GM23338 (cell line): ENCODE measurements around the gene EPHA3. TPM values are rescaled to one million over a fixed set of nuclear protein-coding genes. Genes with fewer than 3 reads are reported as not detected.

Experiments
- ATAC-seq: fragments of 200-7000 bp; cut with Tn5 transposase; 3 replicates; pipeline ENCODE4 v1.9.1; 2020
- DNase-seq: peaks from one replicate; pipeline ENCODE4 v3.0.0-alpha.2; 2015; ENCODE audit warnings: low spot score
- H2AFZ ChIP-seq: fragments of 200-600 bp; sonication (generic); 2 replicates; pipeline ENCODE4 v1.8.0; 2016; ENCODE audit warnings: antibody characterized with exemption, mild to moderate bottlenecking, moderate library complexity
- H3F3A ChIP-seq: fragments of 200-600 bp; sonication (generic); replicated peaks from 2 replicates; pipeline ENCODE4 v1.8.0; 2017; ENCODE audit warnings: antibody characterized with exemption, mixed run types, low read depth
- H3K27ac ChIP-seq: fragments of 200-600 bp; sonication (generic); 2 replicates; pipeline ENCODE4 v1.6.1; 2016; ENCODE audit warnings: low read depth
- H3K27me3 ChIP-seq: fragments of 200-600 bp; sonication (generic); 2 replicates; pipeline ENCODE4 v1.8.0; 2016; ENCODE audit warnings: mild to moderate bottlenecking, mixed run types, moderate library complexity; ENCODE audit not compliant: insufficient read depth
- H3K36me3 ChIP-seq: fragments of 200-600 bp; sonication (generic); 2 replicates; pipeline ENCODE4 v1.8.0; 2016; ENCODE audit warnings: mild to moderate bottlenecking; ENCODE audit not compliant: insufficient read depth
- H3K4me1 ChIP-seq: fragments of 200-600 bp; sonication (generic); 2 replicates; pipeline ENCODE4 v1.8.0; 2016; ENCODE audit warnings: mild to moderate bottlenecking, moderate library complexity; ENCODE audit not compliant: insufficient read depth
- H3K4me2 ChIP-seq: fragments of 200-600 bp; sonication (generic); 2 replicates; pipeline ENCODE4 v1.7.1; 2017; ENCODE audit warnings: mixed run types
- H3K4me3 ChIP-seq: fragments of 200-600 bp; sonication (generic); 2 replicates; pipeline ENCODE4 v1.6.1; 2016; ENCODE audit warnings: mixed run types
- H3K79me2 ChIP-seq: fragments of 200-600 bp; sonication (generic); replicated peaks from 2 replicates; pipeline ENCODE4 v1.8.0; 2017; ENCODE audit warnings: mild to moderate bottlenecking; ENCODE audit not compliant: insufficient read depth
- H3K9me2 ChIP-seq: fragments of 200-600 bp; sonication (generic); 2 replicates; pipeline ENCODE4 v1.8.0; 2017; ENCODE audit not compliant: insufficient read depth
- H4K20me1 ChIP-seq: fragments of 200-600 bp; sonication (generic); replicated peaks from 2 replicates; pipeline ENCODE4 v1.8.0; 2017; ENCODE audit warnings: mild to moderate bottlenecking; ENCODE audit not compliant: insufficient read depth
- H3K27ac Mint-ChIP-seq: 2 replicates; pipeline ENCODE4 v1.8.0; 2020; ENCODE audit warnings: inconsistent platforms, mild to moderate bottlenecking, moderate library complexity, mixed read lengths
- H3K27me3 Mint-ChIP-seq: 3 replicates; pipeline ENCODE4 v1.8.0; 2022; ENCODE audit warnings: low read depth, mild to moderate bottlenecking, moderate library complexity, mixed read lengths, inconsistent platforms; ENCODE audit not compliant: insufficient read depth, poor library complexity
- H3K36me3 Mint-ChIP-seq: 3 replicates; pipeline ENCODE4 v1.8.0; 2021; ENCODE audit warnings: low read depth, mild to moderate bottlenecking, inconsistent platforms, moderate library complexity, mixed read lengths
- H3K4me1 Mint-ChIP-seq: 3 replicates; pipeline ENCODE4 v1.8.0; 2020; ENCODE audit warnings: mild to moderate bottlenecking, inconsistent platforms, mixed read lengths
- H3K4me3 Mint-ChIP-seq: 3 replicates; pipeline ENCODE4 v1.8.0; 2021; ENCODE audit warnings: moderate library complexity, mild to moderate bottlenecking, inconsistent platforms, mixed read lengths
- H3K9me3 Mint-ChIP-seq: 3 replicates; pipeline ENCODE4 v1.8.0; 2020; ENCODE audit warnings: moderate library complexity, mild to moderate bottlenecking, inconsistent platforms, mixed read lengths
- CREB1 ChIP-seq: fragments of 250-450 bp; sonication (Bioruptor Pico); IDR thresholded peaks from 2 replicates; pipeline ENCODE4 v1.5.0; 2020; ENCODE audit warnings: low read depth, mild to moderate bottlenecking, moderate library complexity
- JUNB ChIP-seq: IDR thresholded peaks from one replicate; pipeline ENCODE4 v1.6.1; 2016; ENCODE audit warnings: antibody characterized with exemption; ENCODE audit not compliant: unreplicated experiment
- NANOG ChIP-seq: IDR thresholded peaks from 2 replicates; pipeline ENCODE4 v1.6.1; 2016; ENCODE audit warnings: antibody characterized with exemption, borderline replicate concordance
- ZNF114 ChIP-seq: fragments of 250-450 bp; sonication (Bioruptor Pico); IDR thresholded peaks from 2 replicates; pipeline ENCODE4 v1.5.0; 2020; ENCODE audit warnings: mild to moderate bottlenecking, moderate library complexity
- polyA plus RNA-seq: library from polyadenylated mRNA; unstranded; fragments of >200 nt; fragmentation: Nextera tagmentation; extraction: Ambion mirVana; gene quantifications from 2 replicates; pipeline ENCODE4 v1.2.1, GENCODE V29; 2016
- total RNA-seq: library from RNA; depleted of rRNA; stranded (reverse); fragments of >200 nt; shearing (Covaris generic); gene quantifications from 2 replicates; pipeline ENCODE4 v1.2.3, GENCODE V29; 2014
- TF ChIP-seq, protein P1 (sequence below), 2 experiments: fragments of 200-600 bp in 1 of 2; sonication (generic) in 1 of 2; conservative IDR thresholded peaks; 2 replicates each; pipeline versions ENCODE4 v1.5.1 to v1.6.1; 2016 to 2017; ENCODE audit warnings: antibody characterized with exemption in 2 of 2, low read depth in 2 of 2, mild to moderate bottlenecking in 2 of 2, moderate library complexity in 1 of 2
- TF ChIP-seq, protein P2 (sequence below): IDR thresholded peaks from 2 replicates; pipeline ENCODE4 v1.6.1; 2016; ENCODE audit warnings: antibody characterized with exemption
- TF ChIP-seq, protein P3 (sequence below): fragments of 250-450 bp; sonication (Bioruptor Pico); IDR thresholded peaks from 2 replicates; pipeline ENCODE4 v1.5.0; 2020; ENCODE audit warnings: mild to moderate bottlenecking, moderate library complexity

EPHA3 gene
- total and polyA plus RNA-seq, 2 experiments from 2014 or later: 0.05 to 0.21 TPM

DNA sequence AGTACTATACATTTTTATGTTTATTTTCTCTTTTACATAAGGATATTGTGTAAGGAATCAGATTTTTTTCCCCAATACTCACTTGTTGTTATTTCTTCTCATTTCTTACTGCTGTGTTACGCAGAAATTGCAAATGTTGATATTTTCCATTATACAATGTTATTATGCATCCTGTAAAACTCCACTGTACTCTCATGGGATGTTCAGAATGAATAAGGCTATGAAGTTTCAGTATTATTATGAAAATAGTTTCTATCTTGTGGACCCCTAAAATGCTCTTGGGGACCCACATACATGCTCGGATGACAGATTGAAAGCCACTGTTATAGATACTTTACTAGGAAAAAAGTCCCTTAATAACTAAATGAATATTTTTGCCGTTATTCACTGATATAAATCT lies 329.4 kb downstream of the EPHA3 start:
- no peaks in the 10 kb centered on the region for H3K36me3 Mint-ChIP-seq
- Histone ChIP-seq H3K4me1 (no peaks in the 10 kb centered on the region), H3K79me2 (no peaks in the 10 kb centered on the region), H3K4me2 (no peak overlapping the region), H3K4me3 (no peak overlapping the region), H3F3A (no peaks in the 10 kb centered on the region), H4K20me1 (no peaks in the 10 kb centered on the region), H3K36me3 (no peaks in the 10 kb centered on the region), H3K27ac (no peak overlapping the region), H3K27me3 (no peaks in the 10 kb centered on the region), H2AFZ (no peak overlapping the region), H3K9me2 (no peaks in the 10 kb centered on the region)
- H3K27me3 Mint-ChIP-seq: no peaks in the 10 kb centered on the region
- ATAC-seq: no peak
- H3K4me3 Mint-ChIP-seq: no peak overlapping the region
- H3K27ac Mint-ChIP-seq: no peak overlapping the region
- TF ChIP-seq, protein P1, sequence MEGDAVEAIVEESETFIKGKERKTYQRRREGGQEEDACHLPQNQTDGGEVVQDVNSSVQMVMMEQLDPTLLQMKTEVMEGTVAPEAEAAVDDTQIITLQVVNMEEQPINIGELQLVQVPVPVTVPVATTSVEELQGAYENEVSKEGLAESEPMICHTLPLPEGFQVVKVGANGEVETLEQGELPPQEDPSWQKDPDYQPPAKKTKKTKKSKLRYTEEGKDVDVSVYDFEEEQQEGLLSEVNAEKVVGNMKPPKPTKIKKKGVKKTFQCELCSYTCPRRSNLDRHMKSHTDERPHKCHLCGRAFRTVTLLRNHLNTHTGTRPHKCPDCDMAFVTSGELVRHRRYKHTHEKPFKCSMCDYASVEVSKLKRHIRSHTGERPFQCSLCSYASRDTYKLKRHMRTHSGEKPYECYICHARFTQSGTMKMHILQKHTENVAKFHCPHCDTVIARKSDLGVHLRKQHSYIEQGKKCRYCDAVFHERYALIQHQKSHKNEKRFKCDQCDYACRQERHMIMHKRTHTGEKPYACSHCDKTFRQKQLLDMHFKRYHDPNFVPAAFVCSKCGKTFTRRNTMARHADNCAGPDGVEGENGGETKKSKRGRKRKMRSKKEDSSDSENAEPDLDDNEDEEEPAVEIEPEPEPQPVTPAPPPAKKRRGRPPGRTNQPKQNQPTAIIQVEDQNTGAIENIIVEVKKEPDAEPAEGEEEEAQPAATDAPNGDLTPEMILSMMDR (conservative IDR thresholded peaks at IDR 0.05; ENCODE audit: low read depth in 2 of 2): no peak
- TF ChIP-seq CREB1 (CRISPR knock-in tag) (no peak), ZNF114 (CRISPR knock-in tag) (no peak), JUNB (no peak), NANOG (no peak)
- TF ChIP-seq, protein P2, sequence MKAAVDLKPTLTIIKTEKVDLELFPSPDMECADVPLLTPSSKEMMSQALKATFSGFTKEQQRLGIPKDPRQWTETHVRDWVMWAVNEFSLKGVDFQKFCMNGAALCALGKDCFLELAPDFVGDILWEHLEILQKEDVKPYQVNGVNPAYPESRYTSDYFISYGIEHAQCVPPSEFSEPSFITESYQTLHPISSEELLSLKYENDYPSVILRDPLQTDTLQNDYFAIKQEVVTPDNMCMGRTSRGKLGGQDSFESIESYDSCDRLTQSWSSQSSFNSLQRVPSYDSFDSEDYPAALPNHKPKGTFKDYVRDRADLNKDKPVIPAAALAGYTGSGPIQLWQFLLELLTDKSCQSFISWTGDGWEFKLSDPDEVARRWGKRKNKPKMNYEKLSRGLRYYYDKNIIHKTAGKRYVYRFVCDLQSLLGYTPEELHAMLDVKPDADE: no peak
- TF ChIP-seq, protein P3, sequence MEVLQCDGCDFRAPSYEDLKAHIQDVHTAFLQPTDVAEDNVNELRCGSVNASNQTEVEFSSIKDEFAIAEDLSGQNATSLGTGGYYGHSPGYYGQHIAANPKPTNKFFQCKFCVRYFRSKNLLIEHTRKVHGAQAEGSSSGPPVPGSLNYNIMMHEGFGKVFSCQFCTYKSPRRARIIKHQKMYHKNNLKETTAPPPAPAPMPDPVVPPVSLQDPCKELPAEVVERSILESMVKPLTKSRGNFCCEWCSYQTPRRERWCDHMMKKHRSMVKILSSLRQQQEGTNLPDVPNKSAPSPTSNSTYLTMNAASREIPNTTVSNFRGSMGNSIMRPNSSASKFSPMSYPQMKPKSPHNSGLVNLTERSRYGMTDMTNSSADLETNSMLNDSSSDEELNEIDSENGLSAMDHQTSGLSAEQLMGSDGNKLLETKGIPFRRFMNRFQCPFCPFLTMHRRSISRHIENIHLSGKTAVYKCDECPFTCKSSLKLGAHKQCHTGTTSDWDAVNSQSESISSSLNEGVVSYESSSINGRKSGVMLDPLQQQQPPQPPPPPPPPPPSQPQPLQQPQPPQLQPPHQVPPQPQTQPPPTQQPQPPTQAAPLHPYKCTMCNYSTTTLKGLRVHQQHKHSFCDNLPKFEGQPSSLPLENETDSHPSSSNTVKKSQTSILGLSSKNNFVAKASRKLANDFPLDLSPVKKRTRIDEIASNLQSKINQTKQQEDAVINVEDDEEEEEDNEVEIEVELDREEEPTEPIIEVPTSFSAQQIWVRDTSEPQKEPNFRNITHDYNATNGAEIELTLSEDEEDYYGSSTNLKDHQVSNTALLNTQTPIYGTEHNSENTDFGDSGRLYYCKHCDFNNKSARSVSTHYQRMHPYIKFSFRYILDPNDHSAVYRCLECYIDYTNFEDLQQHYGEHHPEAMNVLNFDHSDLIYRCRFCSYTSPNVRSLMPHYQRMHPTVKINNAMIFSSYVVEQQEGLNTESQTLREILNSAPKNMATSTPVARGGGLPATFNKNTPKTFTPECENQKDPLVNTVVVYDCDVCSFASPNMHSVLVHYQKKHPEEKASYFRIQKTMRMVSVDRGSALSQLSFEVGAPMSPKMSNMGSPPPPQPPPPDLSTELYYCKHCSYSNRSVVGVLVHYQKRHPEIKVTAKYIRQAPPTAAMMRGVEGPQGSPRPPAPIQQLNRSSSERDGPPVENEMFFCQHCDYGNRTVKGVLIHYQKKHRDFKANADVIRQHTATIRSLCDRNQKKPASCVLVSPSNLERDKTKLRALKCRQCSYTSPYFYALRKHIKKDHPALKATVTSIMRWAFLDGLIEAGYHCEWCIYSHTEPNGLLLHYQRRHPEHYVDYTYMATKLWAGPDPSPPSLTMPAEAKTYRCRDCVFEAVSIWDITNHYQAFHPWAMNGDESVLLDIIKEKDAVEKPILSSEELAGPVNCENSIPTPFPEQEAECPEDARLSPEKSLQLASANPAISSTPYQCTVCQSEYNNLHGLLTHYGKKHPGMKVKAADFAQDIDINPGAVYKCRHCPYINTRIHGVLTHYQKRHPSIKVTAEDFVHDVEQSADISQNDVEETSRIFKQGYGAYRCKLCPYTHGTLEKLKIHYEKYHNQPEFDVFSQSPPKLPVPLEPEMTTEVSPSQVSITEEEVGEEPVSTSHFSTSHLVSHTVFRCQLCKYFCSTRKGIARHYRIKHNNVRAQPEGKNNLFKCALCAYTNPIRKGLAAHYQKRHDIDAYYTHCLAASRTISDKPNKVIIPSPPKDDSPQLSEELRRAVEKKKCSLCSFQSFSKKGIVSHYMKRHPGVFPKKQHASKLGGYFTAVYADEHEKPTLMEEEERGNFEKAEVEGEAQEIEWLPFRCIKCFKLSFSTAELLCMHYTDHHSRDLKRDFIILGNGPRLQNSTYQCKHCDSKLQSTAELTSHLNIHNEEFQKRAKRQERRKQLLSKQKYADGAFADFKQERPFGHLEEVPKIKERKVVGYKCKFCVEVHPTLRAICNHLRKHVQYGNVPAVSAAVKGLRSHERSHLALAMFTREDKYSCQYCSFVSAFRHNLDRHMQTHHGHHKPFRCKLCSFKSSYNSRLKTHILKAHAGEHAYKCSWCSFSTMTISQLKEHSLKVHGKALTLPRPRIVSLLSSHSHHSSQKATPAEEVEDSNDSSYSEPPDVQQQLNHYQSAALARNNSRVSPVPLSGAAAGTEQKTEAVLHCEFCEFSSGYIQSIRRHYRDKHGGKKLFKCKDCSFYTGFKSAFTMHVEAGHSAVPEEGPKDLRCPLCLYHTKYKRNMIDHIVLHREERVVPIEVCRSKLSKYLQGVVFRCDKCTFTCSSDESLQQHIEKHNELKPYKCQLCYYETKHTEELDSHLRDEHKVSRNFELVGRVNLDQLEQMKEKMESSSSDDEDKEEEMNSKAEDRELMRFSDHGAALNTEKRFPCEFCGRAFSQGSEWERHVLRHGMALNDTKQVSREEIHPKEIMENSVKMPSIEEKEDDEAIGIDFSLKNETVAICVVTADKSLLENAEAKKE (CRISPR knock-in tag): no peak
- no peak for DNase-seq
- no peaks in the 10 kb centered on the region for H3K9me3 Mint-ChIP-seq
- no peaks in the 10 kb centered on the region; the same call in 2 of the 3 replicates for H3K4me1 Mint-ChIP-seq
